ENCODE data around the gene UTP15. TPM values are rescaled to one million over a fixed set of nuclear protein-coding genes. Genes with fewer than 3 reads are reported as not detected.

The UTP15 gene
- total and polyA plus RNA-seq, 2 donors from 2014 or later = 4.5 to 16.4 TPM

GRCh38 chr5:73523861-73524260, 41.7 kb upstream of the UTP15 start:
- Histone ChIP-seq H3K36me3 (ENCODE audit: control insufficient read depth in 2 of 3, insufficient read depth in 3 of 3, low read length in 3 of 3) (no peaks in the 10 kb centered on the region), H3K27ac (ENCODE audit: low read depth in 2 of 2, low read length in 2 of 2) (no peak overlapping the region), H3K27me3 (ENCODE audit: control insufficient read depth, insufficient read depth, low read length) (no peaks in the 10 kb centered on the region), H3K9ac (ENCODE audit: low read length in 3 of 3) (no peak overlapping the region), H3K4me1 (ENCODE audit: control insufficient read depth in 2 of 3, insufficient read depth in 2 of 3, low read depth in 1 of 3, low read length in 3 of 3) (no peaks in the 10 kb centered on the region), H3K4me3 (ENCODE audit: low read length in 3 of 3) (no peak overlapping the region), H3K9me3 (ENCODE audit: control insufficient read depth in 2 of 3, insufficient read depth in 1 of 3, low read length in 3 of 3) (no peaks in the 10 kb centered on the region)
- intact Hi-C loops (cut with DNase I) = no loop called here
- no peak for TF ChIP-seq CTCF (IDR thresholded peaks at IDR 0.05; ENCODE audit: borderline replicate concordance, extremely low read depth, insufficient read depth)
- DNase-seq = no peak
- FAIRE-seq = no peak

GRCh38 chr5:73525606-73526203, 39.8 kb upstream of the UTP15 start:
- Histone ChIP-seq H3K27ac (ENCODE audit: low read depth in 2 of 2, low read length in 2 of 2) (no peak overlapping the region), H3K27me3 (ENCODE audit: control insufficient read depth, insufficient read depth, low read length) (no peaks in the 10 kb centered on the region), H3K4me1 (ENCODE audit: control insufficient read depth in 2 of 3, insufficient read depth in 2 of 3, low read depth in 1 of 3, low read length in 3 of 3) (no peaks in the 10 kb centered on the region), H3K4me3 (ENCODE audit: low read length in 3 of 3) (no peak overlapping the region), H3K36me3 (ENCODE audit: control insufficient read depth in 2 of 3, insufficient read depth in 3 of 3, low read length in 3 of 3) (no peaks in the 10 kb centered on the region), H3K9me3 (ENCODE audit: control insufficient read depth in 2 of 3, insufficient read depth in 1 of 3, low read length in 3 of 3) (no peaks in the 10 kb centered on the region), H3K9ac (ENCODE audit: low read length in 3 of 3) (no peak overlapping the region)
- no peak for TF ChIP-seq CTCF (IDR thresholded peaks at IDR 0.05; ENCODE audit: borderline replicate concordance, extremely low read depth, insufficient read depth)
- DNase-seq (no peak), FAIRE-seq (no peak)
- intact Hi-C loops (cut with DNase I) = no loop called here

GRCh38 chr5:73528248-73528647, 37.3 kb upstream of the UTP15 start:
- no peak for FAIRE-seq
- no peaks in the 10 kb centered on the region for H3K9me3 ChIP-seq (ENCODE audit: control insufficient read depth in 2 of 3, insufficient read depth in 1 of 3, low read length in 3 of 3)

More at GRCh38 chr5:73528248-73528647, 37.3 kb upstream of the UTP15 start:
- Histone ChIP-seq H3K27ac (ENCODE audit: low read depth in 2 of 2, low read length in 2 of 2) (no peak overlapping the region), H3K36me3 (ENCODE audit: control insufficient read depth in 2 of 3, insufficient read depth in 3 of 3, low read length in 3 of 3) (no peaks in the 10 kb centered on the region), H3K9ac (ENCODE audit: low read length in 3 of 3) (no peak overlapping the region), H3K27me3 (ENCODE audit: control insufficient read depth, insufficient read depth, low read length) (no peaks in the 10 kb centered on the region), H3K4me1 (ENCODE audit: control insufficient read depth in 2 of 3, insufficient read depth in 2 of 3, low read depth in 1 of 3, low read length in 3 of 3) (no peaks in the 10 kb centered on the region), H3K4me3 (ENCODE audit: low read length in 3 of 3) (no peak overlapping the region)
- no peak for TF ChIP-seq CTCF (IDR thresholded peaks at IDR 0.05; ENCODE audit: borderline replicate concordance, extremely low read depth, insufficient read depth)
- no peak for DNase-seq
- intact Hi-C loops (cut with DNase I) = no loop called here

Measured in kidney (tissue), 14 donors.